Upper lobe of left lung (tissue), 4 donors: ENCODE results near the gene LAG3.

Experiments
- POLR2A ChIP-seq, 4 donors: fragments of 450-650 bp; IDR thresholded peaks; one replicate each; pipeline ENCODE4 v1.5.1; 2016 to 2017; ENCODE audit warnings: antibody characterized with exemption in 4 of 4, mild to moderate bottlenecking in 2 of 4
- POLR2AphosphoS5 ChIP-seq, 2 donors: sonication (generic); formaldehyde crosslinking; IDR thresholded peaks; one replicate each; pipeline ENCODE4 v1.5.1; 2017; ENCODE audit warnings: antibody characterized with exemption in 2 of 2
- TF ChIP-seq, protein P1 (sequence below), 6 experiments: fragments of 450-650 bp in 4 of 6; fragments of 200-600 bp in 2 of 6; sonication (generic) in 2 of 6; IDR thresholded peaks; one replicate each; pipeline ENCODE4 v1.5.1; 2016 to 2019; ENCODE audit warnings: antibody characterized with exemption in 6 of 6

GRCh38 chr12:6790496-6791150 is 18.3 kb downstream of the LAG3 start:
- TF ChIP-seq POLR2A (IDR thresholded peaks at IDR 0.05) (no peak), POLR2AphosphoS5 (IDR thresholded peaks at IDR 0.05) (no peak)
- TF ChIP-seq, protein P1, sequence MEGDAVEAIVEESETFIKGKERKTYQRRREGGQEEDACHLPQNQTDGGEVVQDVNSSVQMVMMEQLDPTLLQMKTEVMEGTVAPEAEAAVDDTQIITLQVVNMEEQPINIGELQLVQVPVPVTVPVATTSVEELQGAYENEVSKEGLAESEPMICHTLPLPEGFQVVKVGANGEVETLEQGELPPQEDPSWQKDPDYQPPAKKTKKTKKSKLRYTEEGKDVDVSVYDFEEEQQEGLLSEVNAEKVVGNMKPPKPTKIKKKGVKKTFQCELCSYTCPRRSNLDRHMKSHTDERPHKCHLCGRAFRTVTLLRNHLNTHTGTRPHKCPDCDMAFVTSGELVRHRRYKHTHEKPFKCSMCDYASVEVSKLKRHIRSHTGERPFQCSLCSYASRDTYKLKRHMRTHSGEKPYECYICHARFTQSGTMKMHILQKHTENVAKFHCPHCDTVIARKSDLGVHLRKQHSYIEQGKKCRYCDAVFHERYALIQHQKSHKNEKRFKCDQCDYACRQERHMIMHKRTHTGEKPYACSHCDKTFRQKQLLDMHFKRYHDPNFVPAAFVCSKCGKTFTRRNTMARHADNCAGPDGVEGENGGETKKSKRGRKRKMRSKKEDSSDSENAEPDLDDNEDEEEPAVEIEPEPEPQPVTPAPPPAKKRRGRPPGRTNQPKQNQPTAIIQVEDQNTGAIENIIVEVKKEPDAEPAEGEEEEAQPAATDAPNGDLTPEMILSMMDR (IDR thresholded peaks at IDR 0.05): no peak
